Measurements from ENCODE around the gene FBXO2. TPM values are rescaled to one million over a fixed set of nuclear protein-coding genes. Genes with fewer than 3 reads are reported as not detected.

FBXO2 gene
- total and polyA plus RNA-seq, 9 of the 15 experiments (the other 6 are each of a cell fraction or from before 2014, with no cell fraction given), result 0.04 to 1.9 (median 0.27) TPM

GRCh38 chr1:11681071-11681771 lies 27.0 kb upstream of the FBXO2 start, which contains the start of gene MAD2L2 (continued):
- TF ChIP-seq PHF21A (IDR thresholded peaks at IDR 0.05; ENCODE audit: borderline replicate concordance, low read depth), result no peak
- TF ChIP-seq ELK1 (CRISPR knock-in tag; IDR thresholded peaks at IDR 0.05), result no peak
- no peak for TF ChIP-seq NCOA2 (IDR thresholded peaks at IDR 0.05; ENCODE audit: partially characterized antibody in 2 of 2)
- peak; percentile 32; the same call in 1 of the 2 replicates for TF ChIP-seq SMARCA4 (IDR thresholded peaks at IDR 0.05)
- no peak for TF ChIP-seq ZNF239 (CRISPR knock-in tag; IDR thresholded peaks at IDR 0.05)
- no peak; the same call in 1 of the 2 replicates for TF ChIP-seq BHLHE40 (IDR thresholded peaks at IDR 0.05; ENCODE audit: low read length)
- no peak for TF ChIP-seq IRF9 (tag; IDR thresholded peaks at IDR 0.05)
- no peak for TF ChIP-seq MCM2 (IDR thresholded peaks at IDR 0.05; ENCODE audit: low read depth)
- no peak for TF ChIP-seq SIX5 (IDR thresholded peaks at IDR 0.05; ENCODE audit: borderline replicate concordance in 1 of 2, insufficient read depth in 1 of 2, low read depth in 1 of 2, low read length in 2 of 2)
- no peak for TF ChIP-seq NR2F6 (CRISPR knock-in tag; IDR thresholded peaks at IDR 0.05)
- no peak for TF ChIP-seq POU5F1 (IDR thresholded peaks at IDR 0.05; ENCODE audit: borderline replicate concordance, low read depth, low read length, partially characterized antibody)
- no peak for TF ChIP-seq HIVEP1 (CRISPR knock-in tag; IDR thresholded peaks at IDR 0.05)
- TF ChIP-seq NFE2L1 (tag; IDR thresholded peaks at IDR 0.05; ENCODE audit: borderline replicate concordance, low read depth), result no peak
- peak; percentile 72 for TF ChIP-seq SUPT5H (IDR thresholded peaks at IDR 0.05)
- no peak for TF ChIP-seq MEF2D (tag; conservative IDR thresholded peaks at IDR 0.05; ENCODE audit: low read depth)
- TF ChIP-seq CBFA2T3 (IDR thresholded peaks at IDR 0.05), result peak; percentile 60
- no peak for TF ChIP-seq PRPF4 (IDR thresholded peaks at IDR 0.05; ENCODE audit: insufficient read depth, low read depth, low read length, poor library complexity, severe bottlenecking)
- TF ChIP-seq GTF2B (IDR thresholded peaks at IDR 0.05; ENCODE audit: extremely low read depth, insufficient read length), result no peak
- TF ChIP-seq RFX1 (IDR thresholded peaks at IDR 0.05), result no peak
- no peak for TF ChIP-seq ZNF76 (CRISPR knock-in tag; IDR thresholded peaks at IDR 0.05; ENCODE audit: borderline replicate concordance)
- no peak for TF ChIP-seq ZNF184 (CRISPR knock-in tag; IDR thresholded peaks at IDR 0.05)
- TF ChIP-seq KDM5B (IDR thresholded peaks at IDR 0.05; ENCODE audit: insufficient replicate concordance, low read depth, low read length), result peak; percentile 80
- TF ChIP-seq NFE2 (IDR thresholded peaks at IDR 0.05; ENCODE audit: low read depth), result no peak
- TF ChIP-seq RBBP5 (IDR thresholded peaks at IDR 0.05; ENCODE audit: borderline replicate concordance, insufficient read depth, low read length, poor library complexity, severe bottlenecking), result peak; percentile 92
- no peak for TF ChIP-seq HLTF (IDR thresholded peaks at IDR 0.05)
- TF ChIP-seq ZFP91 (CRISPR knock-in tag; IDR thresholded peaks at IDR 0.05), result no peak

Measured in K562 (cell line).